SK-N-SH treated with all-trans-retinoic acid at 6 μM for 48 hours (cell line): Measurements from ENCODE around the gene HOOK2.

ENCODE experiments used
- ATAC-seq: fragments of 200-7000 bp; cut with Tn5 transposase; 3 replicates; pipeline ENCODE4 v1.9.1; 2020; ENCODE audit warnings: mild to moderate bottlenecking, moderate library complexity
- ARNTL ChIP-seq: fragments of 450-650 bp; formaldehyde crosslinking; IDR thresholded peaks from 2 replicates; pipeline ENCODE4 v1.5.0; 2020; ENCODE audit warnings: low read depth, mild to moderate bottlenecking, moderate library complexity, borderline replicate concordance
- BACH2 ChIP-seq: fragments of 250-450 bp; sonication (Bioruptor Pico); IDR thresholded peaks from 2 replicates; pipeline ENCODE4 v1.9.0; 2021; ENCODE audit warnings: mild to moderate bottlenecking, borderline replicate concordance
- CSDC2 ChIP-seq: fragments of 250-450 bp; sonication (Bioruptor Pico); IDR thresholded peaks from 2 replicates; pipeline ENCODE4 v1.5.0; 2020; ENCODE audit warnings: mild to moderate bottlenecking, moderate library complexity
- ESRRG ChIP-seq: fragments of 250-450 bp; sonication (Bioruptor Pico); IDR thresholded peaks from 2 replicates; pipeline ENCODE4 v1.6.1; 2021; ENCODE audit warnings: mild to moderate bottlenecking
- ISL1 ChIP-seq: fragments of 250-450 bp; sonication (Bioruptor Pico); IDR thresholded peaks from 2 replicates; pipeline ENCODE4 v2.1.2; 2022; ENCODE audit warnings: mild to moderate bottlenecking, moderate library complexity
- OSR1 ChIP-seq: fragments of 250-450 bp; sonication (Bioruptor Pico); IDR thresholded peaks from 2 replicates; pipeline ENCODE4 v1.8.0; 2022; ENCODE audit warnings: moderate library complexity, mild to moderate bottlenecking, inconsistent platforms
- PPARA ChIP-seq: fragments of 250-450 bp; sonication (Bioruptor Pico); IDR thresholded peaks from 2 replicates; pipeline ENCODE4 v1.5.0; 2020; ENCODE audit warnings: mild to moderate bottlenecking, borderline replicate concordance
- RARB ChIP-seq: fragments of 250-450 bp; sonication (Bioruptor Pico); IDR thresholded peaks from 2 replicates; pipeline ENCODE4 v1.8.0; 2021; ENCODE audit warnings: mild to moderate bottlenecking, moderate library complexity
- SNAI2 ChIP-seq: fragments of 250-450 bp; sonication (Bioruptor Pico); IDR thresholded peaks from 2 replicates; pipeline ENCODE4 v1.5.0; 2020; ENCODE audit warnings: mild to moderate bottlenecking, moderate library complexity
- TCF4 ChIP-seq: fragments of 250-450 bp; sonication (Bioruptor Pico); IDR thresholded peaks from 2 replicates; pipeline ENCODE4 v1.8.0; 2021; ENCODE audit warnings: mild to moderate bottlenecking, moderate library complexity, borderline replicate concordance
- TOX ChIP-seq: fragments of 250-450 bp; sonication (Bioruptor Pico); IDR thresholded peaks from 2 replicates; pipeline ENCODE4 v1.8.0; 2021; ENCODE audit warnings: mild to moderate bottlenecking, moderate library complexity, borderline replicate concordance
- ZC3H10 ChIP-seq: fragments of 250-450 bp; sonication (Bioruptor Pico); IDR thresholded peaks from 2 replicates; pipeline ENCODE4 v1.5.1; 2021; ENCODE audit warnings: mild to moderate bottlenecking, moderate library complexity
- ZFP3 ChIP-seq: fragments of 250-450 bp; sonication (Bioruptor Pico); IDR thresholded peaks from 2 replicates; pipeline ENCODE4 v1.5.0; 2020; ENCODE audit warnings: mild to moderate bottlenecking, moderate library complexity
- ZFP30 ChIP-seq: fragments of 450-650 bp; formaldehyde crosslinking; IDR thresholded peaks from 2 replicates; pipeline ENCODE4 v1.5.0; 2022; ENCODE audit warnings: mild to moderate bottlenecking, moderate library complexity
- ZNF565 ChIP-seq: fragments of 450-650 bp; formaldehyde crosslinking; conservative IDR thresholded peaks from 2 replicates; pipeline ENCODE4 v1.5.0; 2020; ENCODE audit warnings: low read depth, mild to moderate bottlenecking, moderate library complexity
- TF ChIP-seq, protein P1 (sequence below): fragments of 250-450 bp; sonication (Bioruptor Pico); IDR thresholded peaks from 2 replicates; pipeline ENCODE4 v1.5.0; 2020; ENCODE audit warnings: mild to moderate bottlenecking, moderate library complexity
- TF ChIP-seq, protein P2 (sequence below): fragments of 250-450 bp; sonication (Bioruptor Pico); IDR thresholded peaks from 2 replicates; pipeline ENCODE4 v1.8.0; 2020; ENCODE audit warnings: mild to moderate bottlenecking, moderate library complexity, borderline replicate concordance
- TF ChIP-seq, protein P3 (sequence below): fragments of 250-450 bp; sonication (Bioruptor Pico); IDR thresholded peaks from 2 replicates; pipeline ENCODE4 v1.5.1; 2020; ENCODE audit warnings: low read depth, mild to moderate bottlenecking, moderate library complexity

HOOK2 gene

DNA sequence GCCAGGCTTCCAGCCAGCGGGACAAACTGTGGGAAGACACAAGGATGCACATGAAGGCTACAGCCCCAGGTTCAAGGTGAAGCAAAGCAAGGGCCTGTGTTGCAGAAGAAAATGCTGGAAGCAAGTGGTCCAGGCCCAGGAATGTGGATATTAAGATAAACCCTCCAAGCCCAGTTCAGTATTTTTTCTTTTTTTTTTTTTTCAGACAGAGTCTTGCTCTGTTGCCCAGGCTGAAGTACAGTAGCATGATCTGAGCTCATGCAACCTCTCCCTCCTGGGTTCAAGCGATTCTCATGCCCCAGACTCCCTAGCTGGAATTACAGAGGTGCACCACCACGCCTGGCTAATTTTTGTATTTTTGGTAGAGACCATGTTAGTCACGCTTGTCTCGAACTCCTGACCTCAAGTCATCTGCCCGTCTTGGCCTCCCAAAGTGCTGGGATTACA, 21.8 kb upstream of the HOOK2 start:
- no peak for ATAC-seq
- TF ChIP-seq ZFP3 (CRISPR knock-in tag) (no peak), ARNTL (CRISPR knock-in tag) (no peak), SNAI2 (CRISPR knock-in tag) (no peak), ZC3H10 (no peak), ZFP30 (CRISPR knock-in tag) (no peak), PPARA (CRISPR knock-in tag) (no peak), OSR1 (CRISPR knock-in tag) (no peak), ISL1 (no peak), BACH2 (CRISPR knock-in tag) (no peak), ZNF565 (CRISPR knock-in tag) (no peak)
- TF ChIP-seq, protein P1, sequence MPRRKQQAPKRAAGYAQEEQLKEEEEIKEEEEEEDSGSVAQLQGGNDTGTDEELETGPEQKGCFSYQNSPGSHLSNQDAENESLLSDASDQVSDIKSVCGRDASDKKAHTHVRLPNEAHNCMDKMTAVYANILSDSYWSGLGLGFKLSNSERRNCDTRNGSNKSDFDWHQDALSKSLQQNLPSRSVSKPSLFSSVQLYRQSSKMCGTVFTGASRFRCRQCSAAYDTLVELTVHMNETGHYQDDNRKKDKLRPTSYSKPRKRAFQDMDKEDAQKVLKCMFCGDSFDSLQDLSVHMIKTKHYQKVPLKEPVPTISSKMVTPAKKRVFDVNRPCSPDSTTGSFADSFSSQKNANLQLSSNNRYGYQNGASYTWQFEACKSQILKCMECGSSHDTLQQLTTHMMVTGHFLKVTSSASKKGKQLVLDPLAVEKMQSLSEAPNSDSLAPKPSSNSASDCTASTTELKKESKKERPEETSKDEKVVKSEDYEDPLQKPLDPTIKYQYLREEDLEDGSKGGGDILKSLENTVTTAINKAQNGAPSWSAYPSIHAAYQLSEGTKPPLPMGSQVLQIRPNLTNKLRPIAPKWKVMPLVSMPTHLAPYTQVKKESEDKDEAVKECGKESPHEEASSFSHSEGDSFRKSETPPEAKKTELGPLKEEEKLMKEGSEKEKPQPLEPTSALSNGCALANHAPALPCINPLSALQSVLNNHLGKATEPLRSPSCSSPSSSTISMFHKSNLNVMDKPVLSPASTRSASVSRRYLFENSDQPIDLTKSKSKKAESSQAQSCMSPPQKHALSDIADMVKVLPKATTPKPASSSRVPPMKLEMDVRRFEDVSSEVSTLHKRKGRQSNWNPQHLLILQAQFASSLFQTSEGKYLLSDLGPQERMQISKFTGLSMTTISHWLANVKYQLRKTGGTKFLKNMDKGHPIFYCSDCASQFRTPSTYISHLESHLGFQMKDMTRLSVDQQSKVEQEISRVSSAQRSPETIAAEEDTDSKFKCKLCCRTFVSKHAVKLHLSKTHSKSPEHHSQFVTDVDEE (CRISPR knock-in tag), result no peak
- TF ChIP-seq, protein P2, sequence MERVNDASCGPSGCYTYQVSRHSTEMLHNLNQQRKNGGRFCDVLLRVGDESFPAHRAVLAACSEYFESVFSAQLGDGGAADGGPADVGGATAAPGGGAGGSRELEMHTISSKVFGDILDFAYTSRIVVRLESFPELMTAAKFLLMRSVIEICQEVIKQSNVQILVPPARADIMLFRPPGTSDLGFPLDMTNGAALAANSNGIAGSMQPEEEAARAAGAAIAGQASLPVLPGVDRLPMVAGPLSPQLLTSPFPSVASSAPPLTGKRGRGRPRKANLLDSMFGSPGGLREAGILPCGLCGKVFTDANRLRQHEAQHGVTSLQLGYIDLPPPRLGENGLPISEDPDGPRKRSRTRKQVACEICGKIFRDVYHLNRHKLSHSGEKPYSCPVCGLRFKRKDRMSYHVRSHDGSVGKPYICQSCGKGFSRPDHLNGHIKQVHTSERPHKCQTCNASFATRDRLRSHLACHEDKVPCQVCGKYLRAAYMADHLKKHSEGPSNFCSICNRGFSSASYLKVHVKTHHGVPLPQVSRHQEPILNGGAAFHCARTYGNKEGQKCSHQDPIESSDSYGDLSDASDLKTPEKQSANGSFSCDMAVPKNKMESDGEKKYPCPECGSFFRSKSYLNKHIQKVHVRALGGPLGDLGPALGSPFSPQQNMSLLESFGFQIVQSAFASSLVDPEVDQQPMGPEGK (CRISPR knock-in tag), result no peak

DNA sequence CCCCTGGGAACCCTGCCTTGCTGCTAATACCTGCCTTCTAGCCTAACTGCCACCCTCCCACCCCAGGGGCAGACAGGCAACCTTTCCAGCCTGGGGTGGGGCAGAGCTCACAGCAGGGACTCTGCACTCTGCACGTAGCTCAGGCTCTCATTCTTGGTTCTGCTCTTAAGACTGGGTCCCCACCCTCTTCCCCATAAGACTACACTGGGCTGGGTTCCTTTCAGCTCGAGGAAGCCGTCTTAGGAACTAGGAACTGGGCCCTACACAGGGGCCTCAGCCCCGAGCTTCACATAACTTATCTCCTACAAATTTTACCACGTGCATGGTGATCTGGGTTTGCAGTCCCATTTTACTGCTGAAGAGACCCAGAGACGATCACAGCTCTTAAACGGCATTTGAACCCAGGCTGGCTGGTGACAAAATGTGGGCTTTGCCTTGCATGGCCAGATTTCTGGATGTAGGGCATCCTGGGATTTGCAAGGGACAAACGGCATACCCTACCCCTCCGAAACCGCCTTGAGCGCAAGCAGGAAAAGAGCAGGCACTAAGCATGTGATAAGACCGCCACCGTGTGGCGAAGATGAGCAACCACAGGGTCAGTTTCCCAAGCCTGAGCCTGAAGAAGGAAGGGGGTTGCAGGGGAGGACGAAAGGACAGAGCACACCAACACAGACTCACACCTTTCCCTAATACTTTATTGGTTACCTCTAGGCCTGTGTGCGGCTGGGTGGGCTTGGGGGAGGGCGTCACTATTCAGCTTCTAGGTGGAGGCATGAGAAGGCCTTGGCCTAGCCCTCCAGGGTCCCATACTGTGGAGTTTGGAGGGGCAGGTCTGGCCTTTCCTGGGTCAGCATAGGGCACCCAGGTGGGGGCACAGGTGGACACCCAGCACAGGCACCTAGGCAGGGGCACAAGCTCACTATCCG, 21.1 kb upstream of the HOOK2 start:
- no peak for TF ChIP-seq ZNF565 (CRISPR knock-in tag)
- TF ChIP-seq, protein P2 (CRISPR knock-in tag), result no peak
- no peak for TF ChIP-seq PPARA (CRISPR knock-in tag)
- TF ChIP-seq ARNTL (CRISPR knock-in tag), result no peak
- TF ChIP-seq BACH2 (CRISPR knock-in tag), result no peak
- TF ChIP-seq SNAI2 (CRISPR knock-in tag), result no peak
- TF ChIP-seq CSDC2 (CRISPR knock-in tag), result no peak
- no peak for TF ChIP-seq ZFP30 (CRISPR knock-in tag)
- no peak for TF ChIP-seq RARB (CRISPR knock-in tag)
- TF ChIP-seq TCF4 (CRISPR knock-in tag), result no peak
- no peak for TF ChIP-seq ISL1
- TF ChIP-seq, protein P1 (CRISPR knock-in tag), result no peak
- peak; percentile 29 for ATAC-seq

GRCh38 chr19:12794971-12795381, 19.6 kb upstream of the HOOK2 start:
- TF ChIP-seq, protein P3, sequence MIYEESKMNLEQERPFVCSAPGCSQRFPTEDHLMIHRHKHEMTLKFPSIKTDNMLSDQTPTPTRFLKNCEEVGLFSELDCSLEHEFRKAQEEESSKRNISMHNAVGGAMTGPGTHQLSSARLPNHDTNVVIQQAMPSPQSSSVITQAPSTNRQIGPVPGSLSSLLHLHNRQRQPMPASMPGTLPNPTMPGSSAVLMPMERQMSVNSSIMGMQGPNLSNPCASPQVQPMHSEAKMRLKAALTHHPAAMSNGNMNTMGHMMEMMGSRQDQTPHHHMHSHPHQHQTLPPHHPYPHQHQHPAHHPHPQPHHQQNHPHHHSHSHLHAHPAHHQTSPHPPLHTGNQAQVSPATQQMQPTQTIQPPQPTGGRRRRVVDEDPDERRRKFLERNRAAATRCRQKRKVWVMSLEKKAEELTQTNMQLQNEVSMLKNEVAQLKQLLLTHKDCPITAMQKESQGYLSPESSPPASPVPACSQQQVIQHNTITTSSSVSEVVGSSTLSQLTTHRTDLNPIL (CRISPR knock-in tag), result no peak
- TF ChIP-seq TOX (no peak), ARNTL (CRISPR knock-in tag) (no peak), ZNF565 (CRISPR knock-in tag) (no peak), ESRRG (CRISPR knock-in tag) (no peak)
- no peak for ATAC-seq
